NCI-H2171 treated with DMSO at 0.1 percent for 48 hours (cell line): ENCODE data around the gene GTF2F1.
"Not testable (repeated sequence)": the region's sequence is repeated elsewhere in the genome, so short reads cannot be mapped to it uniquely, and the experiment has no call there.

Experiments used
- DNase-seq: peaks from one replicate; lab custom pipeline; 2025; lab: John Stamatoyannopoulos, UW

GTF2F1 gene

GRCh38 chr19:6417713-6418561 is 25.0 kb upstream of the GTF2F1 start:
- no peak for DNase-seq

- no peak for DNase-seq
Observed at GRCh38 chr19:6416658-6417405, 23.9 kb upstream of the GTF2F1 start.

- DNase-seq = no peak
Observed at GRCh38 chr19:6415591-6416190, 22.7 kb upstream of the GTF2F1 start.

- DNase-seq = no peak
Observed at GRCh38 chr19:6414793-6415590, 22.0 kb upstream of the GTF2F1 start.

GRCh38 chr19:6413721-6414643 is 21.0 kb upstream of the GTF2F1 start:
- no peak for DNase-seq

- no peak for DNase-seq
Observed at GRCh38 chr19:6413291-6413690, 20.3 kb upstream of the GTF2F1 start.

- DNase-seq = peak; percentile 16
Observed at GRCh38 chr19:6412447-6413091, 19.6 kb upstream of the GTF2F1 start.

GRCh38 chr19:6412061-6412446 is 19.1 kb upstream of the GTF2F1 start:
- DNase-seq = no peak

GRCh38 chr19:6409346-6409745 is 16.4 kb upstream of the GTF2F1 start:
- no peak for DNase-seq

GRCh38 chr19:6406401-6406800 is 13.4 kb upstream of the GTF2F1 start:
- no peak for DNase-seq

GRCh38 chr19:6402837-6403608 is 10.1 kb upstream of the GTF2F1 start:
- no peak for DNase-seq

- DNase-seq = no peak
Observed at GRCh38 chr19:6402058-6402457, 9.1 kb upstream of the GTF2F1 start.

GRCh38 chr19:6400062-6400944 is 7.3 kb upstream of the GTF2F1 start:
- DNase-seq = not testable (repeated sequence)

- no peak for DNase-seq
Observed at GRCh38 chr19:6396305-6396704, 3.3 kb upstream of the GTF2F1 start.

GRCh38 chr19:6394831-6395230 is 1.9 kb upstream of the GTF2F1 start:
- no peak for DNase-seq

GRCh38 chr19:6393983-6394412 is 1.0 kb upstream of the GTF2F1 start:
- no peak for DNase-seq

GRCh38 chr19:6392221-6393073 is 517 bp downstream of the GTF2F1 start:
- DNase-seq = no peak

GRCh38 chr19:6387372-6387771 is 5.6 kb downstream of the GTF2F1 start:
- no peak for DNase-seq
